ENCODE results near the gene TTC21B. TPM values are rescaled to one million over a fixed set of nuclear protein-coding genes. Genes with fewer than 3 reads are reported as not detected.

The TTC21B gene
- total RNA-seq, 1 experiment from 2014 or later: 83.0 TPM

DNA sequence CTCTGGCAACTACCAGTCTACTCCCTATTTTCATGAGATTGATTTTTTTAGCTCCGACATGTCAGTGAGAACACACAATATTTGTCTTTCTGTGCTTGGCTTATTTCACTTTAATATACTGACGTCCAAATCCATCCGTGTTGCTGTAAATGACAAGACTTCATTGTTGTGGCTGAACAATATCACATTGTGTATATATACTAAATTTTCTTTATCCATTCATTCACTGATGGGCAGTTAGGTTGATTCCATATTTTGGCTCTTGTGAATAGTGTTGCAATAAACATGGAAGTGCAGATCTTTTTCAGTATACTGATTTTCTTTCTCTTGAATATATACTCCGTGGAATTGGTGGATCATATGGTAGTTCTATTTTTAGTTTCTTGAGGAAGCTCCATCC is 5.8 kb upstream of the TTC21B start:
- POLR2A ChIA-PET (ENCODE audit: low non-redundant PET): no interaction called here
- no peaks in the 10 kb centered on the region for H3K36me3 ChIP-seq (ENCODE audit: insufficient read depth, low read length, poor library complexity, severe bottlenecking)

DNA sequence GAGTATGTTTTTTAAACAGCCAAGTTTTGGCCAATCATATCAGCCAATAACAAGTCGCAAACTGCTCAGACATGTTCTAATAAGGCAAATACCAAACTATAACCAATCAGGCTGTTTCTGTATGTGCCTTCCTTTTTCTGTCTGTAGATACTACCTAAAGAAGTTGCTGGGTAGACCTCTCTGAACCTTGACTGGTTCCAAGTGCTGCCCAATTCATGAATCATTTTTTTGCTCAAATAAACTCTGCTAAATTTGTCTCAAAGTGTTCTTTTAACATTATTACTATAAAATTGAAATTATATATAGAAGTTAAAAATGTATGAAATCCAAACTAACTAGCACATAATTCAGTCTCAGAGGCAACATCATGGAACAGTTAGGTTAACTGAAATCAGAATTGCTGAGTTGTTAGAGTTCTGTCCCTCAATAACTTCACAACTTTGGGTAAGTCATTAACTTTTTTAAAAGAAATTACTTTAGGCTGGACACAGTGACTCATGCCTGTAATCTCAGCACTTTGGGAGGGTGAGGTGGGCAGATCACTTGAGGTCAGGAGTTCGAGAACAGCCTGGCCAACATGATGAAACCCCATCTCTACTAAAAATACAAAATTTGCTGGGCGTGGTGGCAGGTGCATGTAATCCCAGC is 4.9 kb upstream of the TTC21B start:
- POLR2A ChIA-PET (ENCODE audit: low non-redundant PET): no interaction called here
- TF ChIP-seq, protein P1, sequence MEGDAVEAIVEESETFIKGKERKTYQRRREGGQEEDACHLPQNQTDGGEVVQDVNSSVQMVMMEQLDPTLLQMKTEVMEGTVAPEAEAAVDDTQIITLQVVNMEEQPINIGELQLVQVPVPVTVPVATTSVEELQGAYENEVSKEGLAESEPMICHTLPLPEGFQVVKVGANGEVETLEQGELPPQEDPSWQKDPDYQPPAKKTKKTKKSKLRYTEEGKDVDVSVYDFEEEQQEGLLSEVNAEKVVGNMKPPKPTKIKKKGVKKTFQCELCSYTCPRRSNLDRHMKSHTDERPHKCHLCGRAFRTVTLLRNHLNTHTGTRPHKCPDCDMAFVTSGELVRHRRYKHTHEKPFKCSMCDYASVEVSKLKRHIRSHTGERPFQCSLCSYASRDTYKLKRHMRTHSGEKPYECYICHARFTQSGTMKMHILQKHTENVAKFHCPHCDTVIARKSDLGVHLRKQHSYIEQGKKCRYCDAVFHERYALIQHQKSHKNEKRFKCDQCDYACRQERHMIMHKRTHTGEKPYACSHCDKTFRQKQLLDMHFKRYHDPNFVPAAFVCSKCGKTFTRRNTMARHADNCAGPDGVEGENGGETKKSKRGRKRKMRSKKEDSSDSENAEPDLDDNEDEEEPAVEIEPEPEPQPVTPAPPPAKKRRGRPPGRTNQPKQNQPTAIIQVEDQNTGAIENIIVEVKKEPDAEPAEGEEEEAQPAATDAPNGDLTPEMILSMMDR (conservative IDR thresholded peaks at IDR 0.05; ENCODE audit: low read depth, low read length): no peak
- TF ChIP-seq EZH2 (IDR thresholded peaks at IDR 0.05; ENCODE audit: borderline replicate concordance, low read depth, low read length, poor library complexity, severe bottlenecking): no peak
- intact Hi-C loops (cut with micrococcal nuclease; ENCODE audit: unreplicated experiment): loop anchor here (10.0 kb wide), 2 partner anchors 456 to 504 kb away; no protein-coding TSS in a partner anchor
- CTCF ChIA-PET: no interaction called here
- Histone ChIP-seq H3K27me3 (replicated peaks; ENCODE audit: insufficient read depth, low read depth, low read length, poor library complexity) (no peaks in the 10 kb centered on the region), H3K4me3 (ENCODE audit: low read depth, low read length, poor library complexity, severe bottlenecking) (no peak overlapping the region), H3K27ac (ENCODE audit: low read depth, low read length, poor library complexity, severe bottlenecking) (no peak overlapping the region), H3K36me3 (ENCODE audit: insufficient read depth, low read length, poor library complexity, severe bottlenecking) (no peaks in the 10 kb centered on the region), H3K4me1 (ENCODE audit: insufficient read depth, low read length, poor library complexity, severe bottlenecking) (peaks cover 19% of the 10 kb centered on the region), H3K9me3 (ENCODE audit: low read depth, low read length, poor library complexity, severe bottlenecking) (no peaks in the 10 kb centered on the region)
- BruUV-seq (replicated peaks): no TSS peak
- no peak for DNase-seq (ENCODE audit: low spot score)

More for the DNA sequence above, 5.8 kb upstream of the TTC21B start:
- DNase-seq (ENCODE audit: low spot score): no peak
- TF ChIP-seq, protein P1 (conservative IDR thresholded peaks at IDR 0.05; ENCODE audit: low read depth, low read length): no peak
- no peak for TF ChIP-seq EZH2 (IDR thresholded peaks at IDR 0.05; ENCODE audit: borderline replicate concordance, low read depth, low read length, poor library complexity, severe bottlenecking)
- intact Hi-C loops (cut with micrococcal nuclease; ENCODE audit: unreplicated experiment): loop anchor here (10.0 kb wide), 2 partner anchors 455 to 505 kb away; no protein-coding TSS in a partner anchor
- BruUV-seq (replicated peaks): no TSS peak
- CTCF ChIA-PET: no interaction called here
- no peaks in the 10 kb centered on the region for H3K27me3 ChIP-seq (replicated peaks; ENCODE audit: insufficient read depth, low read depth, low read length, poor library complexity)
- H3K4me3 ChIP-seq (ENCODE audit: low read depth, low read length, poor library complexity, severe bottlenecking): no peak overlapping the region
- H3K27ac ChIP-seq (ENCODE audit: low read depth, low read length, poor library complexity, severe bottlenecking): no peak overlapping the region
- H3K9me3 ChIP-seq (ENCODE audit: low read depth, low read length, poor library complexity, severe bottlenecking): no peaks in the 10 kb centered on the region
- H3K4me1 ChIP-seq (ENCODE audit: insufficient read depth, low read length, poor library complexity, severe bottlenecking): peaks cover 16% of the 10 kb centered on the region

DNA sequence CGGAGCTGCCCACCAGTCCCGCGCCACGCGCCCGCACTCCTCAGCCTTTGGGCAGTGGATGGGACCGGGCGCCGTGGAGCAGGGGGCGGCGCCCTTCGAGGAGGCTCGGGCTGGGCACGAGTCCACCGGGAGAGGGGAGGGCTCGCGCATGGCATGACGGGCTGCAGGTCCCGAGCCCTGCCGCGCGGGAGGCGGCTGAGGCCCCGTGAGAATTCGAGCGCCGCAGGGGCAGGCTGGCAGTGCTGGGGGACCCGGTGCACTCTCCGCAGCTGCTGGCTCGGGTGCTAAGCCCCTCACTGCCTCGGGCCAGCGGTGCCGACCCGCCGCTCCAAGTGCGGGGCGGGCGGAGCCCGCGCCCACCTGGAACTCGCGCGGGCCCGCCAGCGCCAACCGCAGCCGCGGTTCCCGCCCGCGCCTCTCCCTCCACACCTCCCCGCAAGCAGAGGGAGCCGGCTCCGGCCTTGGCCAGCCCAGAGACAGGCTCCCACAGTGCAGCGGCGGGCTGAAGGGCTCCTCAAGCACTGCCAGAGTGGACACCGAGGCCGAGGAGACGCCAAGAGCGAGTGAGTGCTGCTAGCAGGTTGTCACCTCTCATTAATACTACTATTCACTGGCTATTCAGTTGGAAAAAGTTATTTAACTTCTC is 3.6 kb upstream of the TTC21B start:
- Histone ChIP-seq H3K27me3 (replicated peaks; ENCODE audit: insufficient read depth, low read depth, low read length, poor library complexity) (no peaks in the 10 kb centered on the region), H3K27ac (ENCODE audit: low read depth, low read length, poor library complexity, severe bottlenecking) (no peak overlapping the region), H3K4me3 (ENCODE audit: low read depth, low read length, poor library complexity, severe bottlenecking) (no peak overlapping the region), H3K4me1 (ENCODE audit: insufficient read depth, low read length, poor library complexity, severe bottlenecking) (peaks cover 19% of the 10 kb centered on the region), H3K9me3 (ENCODE audit: low read depth, low read length, poor library complexity, severe bottlenecking) (no peaks in the 10 kb centered on the region), H3K36me3 (ENCODE audit: insufficient read depth, low read length, poor library complexity, severe bottlenecking) (no peaks in the 10 kb centered on the region)
- TF ChIP-seq, protein P1 (conservative IDR thresholded peaks at IDR 0.05; ENCODE audit: low read depth, low read length): no peak
- TF ChIP-seq EZH2 (IDR thresholded peaks at IDR 0.05; ENCODE audit: borderline replicate concordance, low read depth, low read length, poor library complexity, severe bottlenecking): no peak
- BruUV-seq (replicated peaks): no TSS peak
- POLR2A ChIA-PET (ENCODE audit: low non-redundant PET): no interaction called here
- intact Hi-C loops (cut with micrococcal nuclease; ENCODE audit: unreplicated experiment): loop anchor here (10.0 kb wide), 2 partner anchors 458 to 502 kb away; no protein-coding TSS in a partner anchor
- CTCF ChIA-PET: interaction anchor here (1.9 kb wide), 1 partner anchor 171 kb away, joined by 7 read pairs; the partner anchor contains the start of gene SCN1A
- DNase-seq (ENCODE audit: low spot score): no peak
